ENCODE measurements around the gene STYX. TPM values are rescaled to one million over a fixed set of nuclear protein-coding genes. Genes with fewer than 3 reads are reported as not detected.

The STYX gene
- total RNA-seq, 1 donor from 2014 or later: 11.8 TPM

GRCh38 chr14:52790756-52791222 is 60.8 kb downstream of the STYX start:
- Mint-ChIP-seq H3K36me3 (ENCODE audit: low read depth) (no peaks in the 10 kb centered on the region), H3K4me3 (peak overlapping the region; percentile 89), H3K4me1 (peaks cover 40% of the 10 kb centered on the region), H3K9me3 (peaks cover 3% of the 10 kb centered on the region), H3K27me3 (ENCODE audit: low read depth) (peaks cover 4% of the 10 kb centered on the region), H3K27ac (ENCODE audit: unreplicated experiment) (peak overlapping the region; percentile 81)
- DNase-seq (ENCODE audit: low read depth, low spot score): no peak
- TF ChIP-seq CTCF (conservative IDR thresholded peaks at IDR 0.05): no peak

GRCh38 chr14:52791223-52792096 is 61.5 kb downstream of the STYX start, which contains the start of gene GNPNAT1:
Gene GNPNAT1, minus strand, starts transcription at chr14:52791607. Its CDS starts 6,957 bp downstream, at chr14:52784650.
- Mint-ChIP-seq H3K27me3 (ENCODE audit: low read depth) (peaks cover 4% of the 10 kb centered on the region), H3K4me3 (peak within 1 kb of the TSS; percentile 92), H3K4me1 (peaks cover 40% of the 10 kb centered on the region), H3K9me3 (peaks cover 3% of the 10 kb centered on the region), H3K27ac (ENCODE audit: unreplicated experiment) (peak within 1 kb of the TSS; percentile 81), H3K36me3 (ENCODE audit: low read depth) (no peaks in the 10 kb centered on the region)
- peak; percentile 74 for DNase-seq (ENCODE audit: low read depth, low spot score)
- TF ChIP-seq CTCF (conservative IDR thresholded peaks at IDR 0.05): no peak

GRCh38 chr14:52792097-52792415 is 62.1 kb downstream of the STYX start:
- Mint-ChIP-seq H3K4me1 (peaks cover 40% of the 10 kb centered on the region), H3K27me3 (ENCODE audit: low read depth) (peaks cover 4% of the 10 kb centered on the region), H3K27ac (ENCODE audit: unreplicated experiment) (peak overlapping the region; percentile 48), H3K4me3 (peak overlapping the region; percentile 92), H3K36me3 (ENCODE audit: low read depth) (no peaks in the 10 kb centered on the region), H3K9me3 (peaks cover 3% of the 10 kb centered on the region)
- no peak for TF ChIP-seq CTCF (conservative IDR thresholded peaks at IDR 0.05)
- no peak for DNase-seq (ENCODE audit: low read depth, low spot score)

- no peak overlapping the region for H3K27ac Mint-ChIP-seq (ENCODE audit: unreplicated experiment)
- no peaks in the 10 kb centered on the region for H3K36me3 Mint-ChIP-seq (ENCODE audit: low read depth)
- H3K9me3 Mint-ChIP-seq: peaks cover 3% of the 10 kb centered on the region
- peaks cover 40% of the 10 kb centered on the region for H3K4me1 Mint-ChIP-seq
- TF ChIP-seq CTCF (conservative IDR thresholded peaks at IDR 0.05): no peak
- peak overlapping the region; percentile 44 for H3K4me3 Mint-ChIP-seq
- H3K27me3 Mint-ChIP-seq (ENCODE audit: low read depth): peaks cover 4% of the 10 kb centered on the region
- no peak for DNase-seq (ENCODE audit: low read depth, low spot score)
Measured at GRCh38 chr14:52793061-52793460, 63.1 kb downstream of the STYX start.

GRCh38 chr14:52797653-52798052 is 67.7 kb downstream of the STYX start:
- H3K4me1 Mint-ChIP-seq: peaks cover 3% of the 10 kb centered on the region
- TF ChIP-seq CTCF (conservative IDR thresholded peaks at IDR 0.05): no peak
- no peaks in the 10 kb centered on the region for H3K36me3 Mint-ChIP-seq (ENCODE audit: low read depth)
- no peaks in the 10 kb centered on the region for H3K27me3 Mint-ChIP-seq (ENCODE audit: low read depth)
- H3K9me3 Mint-ChIP-seq: peaks cover 3% of the 10 kb centered on the region
- H3K4me3 Mint-ChIP-seq: no peak overlapping the region
- DNase-seq (ENCODE audit: low read depth, low spot score): no peak
- no peak overlapping the region for H3K27ac Mint-ChIP-seq (ENCODE audit: unreplicated experiment)

All from neural crest cell (in vitro differentiated cells).